HepG2 (cell line): ENCODE data around the gene C20orf96. TPM values are rescaled to one million over a fixed set of nuclear protein-coding genes. Genes with fewer than 3 reads are reported as not detected.

Source experiments
- AKAP8 ChIP-seq: sonication (generic); formaldehyde crosslinking; IDR thresholded peaks from 2 replicates; pipeline ENCODE4 v1.5.1; 2020; ENCODE audit warnings: mild to moderate bottlenecking, missing genetic modification reagents
- ATM ChIP-seq: fragments of 450-650 bp; IDR thresholded peaks from 2 replicates; pipeline ENCODE4 v1.7.1; 2017; ENCODE audit warnings: mild to moderate bottlenecking, borderline replicate concordance
- CHD4 ChIP-seq: fragments of 200-600 bp; sonication (generic); IDR thresholded peaks from 2 replicates; pipeline ENCODE4 v1.7.0; 2017; ENCODE audit warnings: mild to moderate bottlenecking, low read length, borderline replicate concordance
- FOXK2 ChIP-seq: fragments of 450-650 bp; IDR thresholded peaks from 2 replicates; pipeline ENCODE4 v1.6.1; 2016
- FOXO1 ChIP-seq: sonication (generic); formaldehyde crosslinking; IDR thresholded peaks from 2 replicates; pipeline ENCODE4 v1.4.0; 2020; ENCODE audit warnings: missing genetic modification reagents
- JDP2 ChIP-seq: sonication (generic); formaldehyde crosslinking; IDR thresholded peaks from 2 replicates; pipeline ENCODE4 v1.8.1; 2022; ENCODE audit warnings: missing genetic modification reagents, borderline replicate concordance
- KLF12 ChIP-seq: sonication (generic); formaldehyde crosslinking; IDR thresholded peaks from 2 replicates; pipeline ENCODE4 v1.4.0; 2020; ENCODE audit warnings: missing genetic modification reagents, borderline replicate concordance
- KLF9 ChIP-seq: IDR thresholded peaks from 2 replicates; pipeline ENCODE4 v1.6.1; 2016; ENCODE audit warnings: low read depth
- MAFK ChIP-seq, 2 experiments: IDR thresholded peaks in 1 of 2; conservative IDR thresholded peaks in 1 of 2; 2 replicates each; pipeline ENCODE4 v1.6.1; 2011; ENCODE audit warnings: improper control_type of control experiment in 2 of 2, low read length in 2 of 2
- MLLT10 ChIP-seq: sonication (generic); formaldehyde crosslinking; IDR thresholded peaks from 2 replicates; pipeline ENCODE4 v1.4.0; 2020; ENCODE audit warnings: missing genetic modification reagents
- NFE2L2 ChIP-seq: fragments of 150-350 bp; IDR thresholded peaks from 2 replicates; pipeline ENCODE4 v1.6.1; 2014; ENCODE audit warnings: low read length
- REL ChIP-seq: sonication (generic); formaldehyde crosslinking; conservative IDR thresholded peaks from 2 replicates; pipeline ENCODE4 v1.8.0; 2022; ENCODE audit warnings: mild to moderate bottlenecking, missing genetic modification reagents, moderate library complexity
- RFX5 ChIP-seq: IDR thresholded peaks from 2 replicates; pipeline ENCODE4 v1.6.1; 2011; ENCODE audit warnings: low read depth, low read length, improper control_type of control experiment
- RFXAP ChIP-seq: sonication (generic); formaldehyde crosslinking; IDR thresholded peaks from 2 replicates; pipeline ENCODE4 v1.4.0; 2020; ENCODE audit warnings: missing genetic modification reagents, borderline replicate concordance
- SNAI1 ChIP-seq: sonication (generic); formaldehyde crosslinking; IDR thresholded peaks from 2 replicates; pipeline ENCODE4 v1.5.0; 2020; ENCODE audit warnings: mild to moderate bottlenecking, missing genetic modification reagents, borderline replicate concordance
- ZFP1 ChIP-seq: IDR thresholded peaks from 2 replicates; pipeline ENCODE4 v1.6.1; 2016
- ZNF317 ChIP-seq: sonication (generic); formaldehyde crosslinking; IDR thresholded peaks from 2 replicates; pipeline ENCODE4 v1.5.0; 2020; ENCODE audit warnings: mild to moderate bottlenecking, missing genetic modification reagents
- ZNF354B ChIP-seq: sonication (generic); formaldehyde crosslinking; IDR thresholded peaks from 2 replicates; pipeline ENCODE4 v1.8.0; 2022; ENCODE audit warnings: mild to moderate bottlenecking, missing genetic modification reagents
- ZNF460 ChIP-seq: sonication (generic); formaldehyde crosslinking; IDR thresholded peaks from 2 replicates; pipeline ENCODE4 v1.5.1; 2020; ENCODE audit warnings: missing genetic modification reagents, mild to moderate bottlenecking, borderline replicate concordance
- ZNF570 ChIP-seq: sonication (generic); formaldehyde crosslinking; IDR thresholded peaks from 2 replicates; pipeline ENCODE4 v1.4.0; 2020; ENCODE audit warnings: mild to moderate bottlenecking, missing genetic modification reagents, borderline replicate concordance
- ZNF598 ChIP-seq: sonication (generic); formaldehyde crosslinking; IDR thresholded peaks from 2 replicates; pipeline ENCODE4 v1.5.1; 2020; ENCODE audit warnings: mild to moderate bottlenecking, missing genetic modification reagents, borderline replicate concordance
- ZNF670 ChIP-seq: sonication (generic); formaldehyde crosslinking; IDR thresholded peaks from 2 replicates; pipeline ENCODE4 v1.8.0; 2022; ENCODE audit warnings: mild to moderate bottlenecking, missing genetic modification reagents, borderline replicate concordance
- ZNF724P ChIP-seq: sonication (generic); formaldehyde crosslinking; IDR thresholded peaks from 2 replicates; pipeline ENCODE4 v1.8.0; 2022; ENCODE audit warnings: missing genetic modification reagents, borderline replicate concordance
- polyA plus RNA-seq, 8 experiments: library from polyadenylated mRNA; depleted of rRNA in 3 of 8; stranded (reverse) in 7 of 8; unstranded in 1 of 8; fragments of >200 nt; fragmentation: Illumina TruSeq in 4 of 8; extraction: Trizol in 4 of 8; gene quantifications; 2 replicates each; pipeline versions ENCODE4 v1.2.1 to v1.2.3, GENCODE V29; 2011 to 2016; ENCODE audit warnings: low read depth in 4 of 8, missing spikeins in 1 of 8, mixed read lengths in 1 of 8; ENCODE audit not compliant: insufficient read depth in 1 of 8
- total RNA-seq, 5 experiments: library from RNA; depleted of rRNA; stranded (reverse); fragments of >200 nt; fragmentation: Illumina TruSeq; extraction: Trizol; gene quantifications; 2 replicates each; pipeline ENCODE4 v1.2.3, GENCODE V29; 2016; ENCODE audit warnings: low read depth in 1 of 5
- TF ChIP-seq, protein P1 (sequence below), 2 experiments: sonication (generic) in 1 of 2; formaldehyde crosslinking in 1 of 2; IDR thresholded peaks; 2 replicates each; pipeline versions ENCODE4 v1.4.0 to v1.6.1; 2018 to 2020; ENCODE audit warnings: missing genetic modification reagents in 2 of 2, borderline replicate concordance in 1 of 2, low read depth in 1 of 2, mild to moderate bottlenecking in 1 of 2, missing biosample characterization in 1 of 2
- TF ChIP-seq, protein P2 (sequence below): sonication (generic); formaldehyde crosslinking; IDR thresholded peaks from 2 replicates; pipeline ENCODE4 v1.8.0; 2022; ENCODE audit warnings: low read depth, missing genetic modification reagents
- TF ChIP-seq, protein P3 (sequence below): sonication (generic); formaldehyde crosslinking; IDR thresholded peaks from 2 replicates; pipeline ENCODE4 v1.4.0; 2020; ENCODE audit warnings: mild to moderate bottlenecking, low read depth, missing genetic modification reagents

The C20orf96 gene
- total and polyA plus RNA-seq, 2 of the 13 experiments (the other 11 are each of a cell fraction or from before 2014, with no cell fraction given): 3.8 to 20.6 TPM

DNA sequence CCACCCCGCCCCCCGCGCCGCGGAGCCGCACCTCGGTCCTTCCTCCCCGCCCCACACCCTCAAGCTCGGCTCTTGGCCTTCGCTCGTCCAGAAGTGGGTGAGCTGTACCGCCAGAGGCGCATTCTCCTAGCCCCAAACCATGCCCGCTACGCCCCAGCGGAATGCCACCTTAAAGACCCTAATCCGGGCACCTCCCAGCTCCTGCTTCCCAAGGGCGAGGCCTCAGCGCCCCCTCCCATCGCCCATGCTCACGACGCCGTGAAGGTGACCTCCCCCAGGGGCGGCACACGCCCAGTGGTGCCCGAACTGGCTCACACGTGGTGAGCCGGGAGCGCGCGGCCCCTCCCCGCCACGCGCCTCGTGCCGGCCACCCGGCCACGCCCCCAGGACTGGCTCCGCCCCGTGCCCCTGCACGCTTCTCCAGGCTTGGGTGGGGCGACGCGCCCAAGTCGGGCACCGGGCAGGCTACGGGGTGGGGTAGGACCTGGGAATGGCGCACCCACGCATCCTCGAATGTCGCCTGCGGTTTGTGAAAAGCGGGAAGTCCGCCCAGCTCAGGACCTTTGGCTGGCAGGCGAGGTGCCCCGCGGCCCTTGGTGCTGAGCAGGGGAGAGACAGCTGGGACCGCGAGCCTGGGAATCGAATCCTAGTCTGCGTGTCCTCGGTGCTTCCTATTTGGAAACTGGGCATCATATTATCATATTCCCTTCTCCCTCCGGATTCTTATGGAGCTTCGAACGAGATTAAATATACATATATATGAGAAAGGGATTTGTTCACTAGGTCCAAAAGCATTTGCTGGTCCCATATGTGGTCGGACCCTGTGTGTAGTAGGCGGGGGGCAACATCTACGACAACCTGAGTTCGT is 33.9 kb upstream of the C20orf96 start (continued):
- TF ChIP-seq, protein P1, sequence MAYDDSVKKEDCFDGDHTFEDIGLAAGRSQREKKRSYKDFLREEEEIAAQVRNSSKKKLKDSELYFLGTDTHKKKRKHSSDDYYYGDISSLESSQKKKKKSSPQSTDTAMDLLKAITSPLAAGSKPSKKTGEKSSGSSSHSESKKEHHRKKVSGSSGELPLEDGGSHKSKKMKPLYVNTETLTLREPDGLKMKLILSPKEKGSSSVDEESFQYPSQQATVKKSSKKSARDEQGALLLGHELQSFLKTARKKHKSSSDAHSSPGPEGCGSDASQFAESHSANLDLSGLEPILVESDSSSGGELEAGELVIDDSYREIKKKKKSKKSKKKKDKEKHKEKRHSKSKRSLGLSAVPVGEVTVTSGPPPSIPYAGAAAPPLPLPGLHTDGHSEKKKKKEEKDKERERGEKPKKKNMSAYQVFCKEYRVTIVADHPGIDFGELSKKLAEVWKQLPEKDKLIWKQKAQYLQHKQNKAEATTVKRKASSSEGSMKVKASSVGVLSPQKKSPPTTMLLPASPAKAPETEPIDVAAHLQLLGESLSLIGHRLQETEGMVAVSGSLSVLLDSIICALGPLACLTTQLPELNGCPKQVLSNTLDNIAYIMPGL (CRISPR knock-in tag; IDR thresholded peaks at IDR 0.05; ENCODE audit: borderline replicate concordance in 1 of 2, low read depth in 1 of 2): peak; percentile 92 to 93; a peak in 3 of 4 replicates
- TF ChIP-seq ZNF460 (CRISPR knock-in tag) (no peak; the same call in 1 of the 2 replicates), ZNF317 (peak; percentile 8; the same call in 1 of the 2 replicates), ZNF724P (CRISPR knock-in tag) (peak; percentile 99), ZNF598 (CRISPR knock-in tag) (no peak; the same call in none of the 2 replicates), ATM (no peak), MLLT10 (CRISPR knock-in tag) (no peak), ZNF354B (CRISPR knock-in tag) (peak; percentile 96), ZNF570 (CRISPR knock-in tag) (peak; percentile 78), ZNF670 (CRISPR knock-in tag) (peak; percentile 94; the same call in 1 of the 2 replicates), FOXO1 (CRISPR knock-in tag) (peak; percentile 80), KLF9 (peak; percentile 96), CHD4 (peak; percentile 85), KLF12 (CRISPR knock-in tag) (peak; percentile 99), REL (peak; percentile 98), AKAP8 (CRISPR knock-in tag) (peak; percentile 98), RFX5 (peak; percentile 92), SNAI1 (CRISPR knock-in tag) (no peak; the same call in 1 of the 2 replicates), FOXK2 (no peak), RFXAP (CRISPR knock-in tag) (peak; percentile 99), ZFP1 (CRISPR knock-in tag) (peak; percentile 85; the same call in 1 of the 2 replicates), MAFK (conservative IDR thresholded peaks at IDR 0.05 in 1 of 2, IDR thresholded peaks at IDR 0.05 in 1 of 2; ENCODE audit: low read length in 2 of 2) (no peak), JDP2 (CRISPR knock-in tag) (peak; percentile 91; the same call in 1 of the 2 replicates), NFE2L2 (no peak)
- TF ChIP-seq, protein P2, sequence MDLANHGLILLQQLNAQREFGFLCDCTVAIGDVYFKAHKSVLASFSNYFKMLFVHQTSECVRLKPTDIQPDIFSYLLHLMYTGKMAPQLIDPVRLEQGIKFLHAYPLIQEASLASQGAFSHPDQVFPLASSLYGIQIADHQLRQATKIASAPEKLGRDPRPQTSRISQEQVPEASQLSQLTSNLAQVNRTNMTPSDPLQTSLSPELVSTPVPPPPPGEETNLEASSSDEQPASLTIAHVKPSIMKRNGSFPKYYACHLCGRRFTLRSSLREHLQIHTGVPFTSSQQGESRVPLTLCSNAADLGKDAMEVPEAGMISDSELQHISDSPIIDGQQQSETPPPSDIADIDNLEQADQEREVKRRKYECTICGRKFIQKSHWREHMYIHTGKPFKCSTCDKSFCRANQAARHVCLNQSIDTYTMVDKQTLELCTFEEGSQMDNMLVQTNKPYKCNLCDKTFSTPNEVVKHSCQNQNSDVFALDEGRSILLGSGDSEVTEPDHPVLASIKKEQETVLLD (CRISPR knock-in tag): peak; percentile 96
- TF ChIP-seq, protein P3, sequence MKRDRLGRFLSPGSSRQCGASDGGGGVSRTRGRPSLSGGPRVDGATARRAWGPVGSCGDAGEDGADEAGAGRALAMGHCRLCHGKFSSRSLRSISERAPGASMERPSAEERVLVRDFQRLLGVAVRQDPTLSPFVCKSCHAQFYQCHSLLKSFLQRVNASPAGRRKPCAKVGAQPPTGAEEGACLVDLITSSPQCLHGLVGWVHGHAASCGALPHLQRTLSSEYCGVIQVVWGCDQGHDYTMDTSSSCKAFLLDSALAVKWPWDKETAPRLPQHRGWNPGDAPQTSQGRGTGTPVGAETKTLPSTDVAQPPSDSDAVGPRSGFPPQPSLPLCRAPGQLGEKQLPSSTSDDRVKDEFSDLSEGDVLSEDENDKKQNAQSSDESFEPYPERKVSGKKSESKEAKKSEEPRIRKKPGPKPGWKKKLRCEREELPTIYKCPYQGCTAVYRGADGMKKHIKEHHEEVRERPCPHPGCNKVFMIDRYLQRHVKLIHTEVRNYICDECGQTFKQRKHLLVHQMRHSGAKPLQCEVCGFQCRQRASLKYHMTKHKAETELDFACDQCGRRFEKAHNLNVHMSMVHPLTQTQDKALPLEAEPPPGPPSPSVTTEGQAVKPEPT (CRISPR knock-in tag): peak; percentile 98
